ENCODE measurements around the gene ATL1.
"Not testable (repeated sequence)": the region's sequence is repeated elsewhere in the genome, so short reads cannot be mapped to it uniquely, and the experiment has no call there.

The ATL1 gene

DNA sequence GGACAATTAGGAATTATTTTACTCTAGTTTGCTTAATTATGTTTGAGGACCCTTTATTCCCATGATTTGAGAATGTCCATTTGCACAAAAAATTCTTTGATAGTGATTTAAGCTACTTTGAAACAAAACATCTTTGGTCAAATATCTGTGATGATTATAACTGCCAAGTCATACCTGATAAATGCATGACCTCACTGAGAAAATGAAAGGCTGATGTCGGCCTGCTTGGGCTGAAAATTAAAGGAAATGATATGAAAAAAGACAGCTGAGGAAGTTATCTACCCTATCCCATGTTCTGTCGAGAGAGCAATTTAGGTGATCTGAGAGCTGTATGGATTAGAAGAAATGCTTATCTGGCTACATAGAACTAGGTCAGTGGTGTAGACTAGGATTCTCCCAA lies 43.6 kb downstream of the ATL1 start:
- no peak for DNase-seq

DNA sequence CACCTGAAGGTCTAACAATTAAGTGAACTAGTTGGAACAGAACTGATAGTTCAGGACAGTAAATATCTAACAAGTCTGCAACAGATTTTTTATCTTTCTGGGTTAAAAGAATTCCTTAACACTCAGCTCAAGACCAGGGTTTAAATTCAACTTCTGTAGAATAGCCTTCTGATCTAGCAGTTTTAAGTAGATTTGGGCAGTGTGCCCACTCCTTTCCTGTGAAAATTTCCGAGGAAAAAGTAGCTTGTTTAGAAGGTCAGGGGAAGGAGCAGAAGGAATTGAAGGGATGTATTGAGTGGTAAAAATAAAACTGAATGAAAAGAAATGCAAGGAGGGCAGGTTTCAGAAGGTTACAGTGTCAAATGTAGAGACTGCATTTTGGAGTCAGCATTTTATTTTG lies 45.8 kb downstream of the ATL1 start:
- no peak for DNase-seq

DNA sequence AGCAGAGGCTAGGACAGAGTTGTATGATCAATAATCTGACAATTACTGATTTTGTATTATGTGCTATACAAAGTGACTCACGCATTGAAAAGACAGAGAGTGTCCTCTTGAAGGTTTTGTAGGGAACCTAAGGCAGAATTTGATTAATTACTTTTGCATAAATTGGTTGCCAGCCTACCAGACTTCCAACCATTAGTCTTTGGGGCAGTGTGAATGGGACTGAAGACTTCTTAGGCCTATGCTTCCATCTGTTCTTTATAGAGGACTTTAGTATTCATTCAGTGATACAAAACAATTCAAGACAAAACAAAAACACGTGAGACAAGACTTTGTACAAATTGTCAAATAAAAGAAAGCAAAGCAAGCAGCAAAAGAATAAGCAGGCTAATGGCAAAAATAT lies 46.5 kb downstream of the ATL1 start:
- DNase-seq: no peak

DNA sequence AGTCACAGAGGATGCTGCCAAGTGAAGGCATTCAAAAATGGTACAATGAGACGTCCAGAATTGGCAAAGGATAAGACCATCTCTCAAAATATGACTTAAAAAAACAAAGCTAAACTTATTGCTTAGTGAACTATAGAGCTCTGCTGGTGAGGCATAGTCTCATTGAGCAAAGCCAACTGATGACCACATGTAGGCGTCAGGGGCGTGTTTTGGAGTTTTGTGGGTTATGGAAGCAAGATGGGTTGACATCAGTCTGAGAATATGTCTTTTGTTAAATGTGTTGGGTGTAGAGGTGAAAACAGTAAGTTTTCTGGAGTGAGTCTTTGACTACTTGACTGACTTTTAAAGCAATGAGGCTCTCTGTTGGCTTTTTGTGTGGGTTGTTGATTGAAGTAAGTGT lies 47.2 kb downstream of the ATL1 start:
- DNase-seq: no peak

DNA sequence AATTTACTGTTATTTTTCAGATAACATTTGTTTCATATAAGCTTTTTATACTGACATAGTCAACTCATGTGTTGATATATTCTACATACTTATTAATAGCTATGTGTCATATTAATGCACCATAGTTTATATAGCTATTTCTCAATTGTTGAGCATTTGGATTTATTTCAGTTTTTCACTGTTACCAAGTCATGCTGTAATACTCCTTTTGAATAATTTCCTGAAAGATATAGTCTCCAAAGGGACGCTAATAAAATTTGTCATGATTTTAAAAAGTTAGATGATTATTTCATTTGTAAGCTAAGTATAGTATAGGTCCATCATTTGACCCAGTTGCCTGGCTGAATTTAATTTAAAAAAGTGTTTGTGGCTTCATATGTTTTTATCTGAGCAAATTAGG lies 47.8 kb downstream of the ATL1 start:
- DNase-seq: no peak

DNA sequence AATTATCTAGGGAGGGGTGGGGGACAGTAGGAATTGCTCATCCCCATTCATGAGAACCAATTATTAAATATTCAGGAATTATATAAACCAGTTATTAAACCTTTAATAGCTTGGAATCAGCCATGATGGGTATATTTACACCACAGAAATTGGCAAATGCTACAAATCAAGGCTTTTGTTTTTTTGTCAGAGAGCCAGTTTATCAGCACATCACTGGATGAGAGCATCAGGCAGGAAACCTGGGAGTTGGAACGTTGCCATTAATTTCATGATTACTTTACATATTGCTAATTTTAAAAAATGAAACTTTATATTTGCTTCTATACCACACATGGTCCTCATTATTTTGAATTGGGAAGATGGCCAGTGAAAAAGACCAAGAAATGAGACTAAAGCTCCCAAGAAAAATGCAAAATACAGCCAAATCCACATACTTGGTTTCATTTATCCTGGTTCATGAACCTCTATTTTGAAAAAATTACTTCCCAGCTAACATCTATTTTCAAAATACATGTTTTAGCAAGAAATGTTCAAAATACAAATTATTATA lies 48.4 kb downstream of the ATL1 start:
- DNase-seq: no peak

DNA sequence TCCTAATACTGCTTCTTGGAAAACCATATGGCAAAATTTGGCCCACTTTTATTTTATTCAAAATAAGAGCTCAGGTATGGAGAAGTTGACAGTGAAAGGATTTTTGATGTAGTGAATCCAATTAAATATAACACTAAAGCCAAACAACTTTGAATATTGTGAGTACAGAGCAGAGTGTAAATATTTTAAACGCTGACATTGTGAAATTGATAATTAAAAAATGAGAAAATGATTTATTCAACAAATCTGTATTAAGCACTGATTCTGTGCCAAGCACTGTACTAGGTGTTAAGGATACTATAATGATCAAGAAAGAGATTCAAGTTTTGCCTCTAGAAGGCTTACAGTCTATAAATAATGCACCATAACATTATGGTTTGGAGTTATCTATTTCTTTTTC lies 50.5 kb downstream of the ATL1 start:
- no peak for DNase-seq

DNA sequence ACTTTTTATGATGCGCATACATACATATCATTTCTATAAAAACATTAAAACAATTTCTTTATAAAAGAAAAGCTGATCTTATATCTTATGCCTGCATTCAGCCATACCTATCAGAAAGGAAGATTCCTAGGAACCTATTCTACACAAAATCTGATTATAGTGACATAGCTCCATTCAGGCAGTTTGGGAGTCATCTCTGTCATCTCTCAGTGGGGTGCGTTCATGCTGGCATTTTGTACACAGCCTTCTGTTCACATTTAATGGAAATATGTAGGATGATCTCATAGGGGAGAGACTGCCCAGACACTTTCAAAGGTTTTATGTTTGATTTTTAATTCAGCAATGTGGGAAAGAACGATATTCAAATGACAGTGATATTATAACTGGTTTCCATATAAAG lies 52.9 kb downstream of the ATL1 start:
- no peak for DNase-seq

DNA sequence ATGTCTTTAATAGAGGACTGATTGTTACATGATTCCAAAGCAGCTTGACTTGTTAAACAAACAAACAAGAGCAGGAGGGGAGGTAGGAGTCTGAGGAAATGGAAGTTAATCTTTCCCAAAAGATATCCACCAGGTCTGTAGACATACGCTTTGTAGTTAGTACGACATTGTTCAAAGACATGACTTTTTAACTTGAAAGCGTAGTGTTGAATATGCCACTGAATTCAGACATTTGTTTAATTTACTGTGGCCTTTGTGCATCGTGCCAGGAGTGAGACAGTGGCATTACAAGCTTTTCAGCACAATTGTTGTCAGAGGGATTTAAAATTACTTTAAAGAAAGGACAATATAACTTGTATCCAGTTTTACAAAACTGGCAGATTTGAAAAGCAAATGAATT lies 55.1 kb downstream of the ATL1 start:
- DNase-seq: no peak

DNA sequence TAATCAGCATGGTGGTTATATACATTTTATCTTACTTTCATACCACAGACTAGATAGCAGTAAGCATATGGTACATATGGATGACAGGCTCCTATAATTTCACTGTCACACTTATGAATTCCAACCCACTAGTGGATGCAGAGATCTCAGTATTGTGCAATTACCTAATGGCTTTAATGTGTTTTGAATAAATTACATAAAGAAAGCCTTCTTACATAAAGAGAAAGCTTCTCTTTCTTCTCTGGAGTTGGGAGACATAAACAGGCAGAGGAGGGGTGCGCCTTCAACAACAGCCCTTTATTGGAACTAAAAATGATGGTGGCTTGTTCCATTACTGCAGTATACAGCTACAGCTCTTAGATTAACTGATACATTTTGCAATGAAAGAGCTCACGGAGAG lies 55.6 kb downstream of the ATL1 start:
- no peak for DNase-seq

DNA sequence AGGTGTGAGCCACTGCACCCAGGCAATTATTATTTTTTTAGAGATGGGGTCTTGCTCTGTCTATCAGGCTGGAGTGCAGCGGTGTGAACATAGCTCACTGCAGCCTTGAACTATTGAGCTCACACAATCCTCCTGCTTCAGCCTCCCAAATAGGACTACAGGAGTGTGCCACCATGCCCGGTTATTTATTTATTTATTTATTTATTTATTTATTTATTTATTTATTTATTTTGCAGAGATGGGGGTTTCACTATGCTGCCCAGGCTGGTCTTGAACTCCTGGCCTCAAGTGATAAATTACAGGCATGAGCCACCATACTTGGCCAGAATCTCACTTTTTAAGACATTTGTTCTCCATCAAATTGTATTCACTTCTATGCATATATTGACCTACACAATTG lies 56.3 kb downstream of the ATL1 start:
- no peak for DNase-seq

DNA sequence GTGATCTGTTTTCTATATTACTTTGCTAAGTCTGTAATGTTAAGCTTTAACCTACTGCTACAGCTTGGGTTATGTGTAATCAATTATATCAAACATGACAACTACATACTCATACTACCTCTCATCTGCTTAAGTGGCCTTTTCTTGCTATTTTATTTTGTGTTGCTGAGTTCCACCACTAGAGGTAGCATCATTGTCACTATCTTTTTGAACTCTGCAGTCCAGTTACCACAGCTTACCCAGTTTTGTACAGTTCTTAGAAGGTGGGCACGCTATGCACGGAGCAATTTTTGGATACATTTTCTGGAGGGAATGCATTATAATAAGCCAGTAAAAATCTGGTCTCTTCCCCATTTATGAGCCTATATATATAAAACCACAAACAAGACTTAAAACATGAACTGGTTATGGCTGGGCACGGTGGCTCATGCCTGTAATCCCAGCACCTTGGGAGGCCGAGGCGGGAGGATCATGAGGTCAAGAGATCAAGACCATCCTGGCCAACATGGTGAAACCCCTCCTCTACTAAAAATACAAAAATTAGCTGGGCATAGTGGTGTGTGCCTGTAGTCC lies 59.7 kb downstream of the ATL1 start:
- no peak for DNase-seq

DNA sequence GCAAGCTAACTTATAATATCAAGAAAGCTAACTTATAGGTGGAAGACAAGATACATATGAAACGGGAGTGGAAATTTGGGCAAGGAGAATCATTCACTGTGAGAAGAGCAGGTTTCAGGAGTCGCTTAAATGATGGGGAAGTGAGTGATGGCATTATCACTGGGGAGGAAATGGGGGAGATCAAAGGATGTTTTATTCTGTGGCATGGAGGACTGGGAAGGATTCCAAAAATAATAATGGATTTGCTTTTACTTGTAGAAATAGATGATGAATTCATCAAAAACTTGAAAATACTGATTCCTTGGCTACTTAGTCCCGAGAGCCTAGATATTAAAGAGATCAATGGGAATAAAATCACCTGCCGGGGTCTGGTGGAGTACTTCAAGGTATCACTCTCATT lies 60.4 kb downstream of the ATL1 start:
- no peak for DNase-seq

DNA sequence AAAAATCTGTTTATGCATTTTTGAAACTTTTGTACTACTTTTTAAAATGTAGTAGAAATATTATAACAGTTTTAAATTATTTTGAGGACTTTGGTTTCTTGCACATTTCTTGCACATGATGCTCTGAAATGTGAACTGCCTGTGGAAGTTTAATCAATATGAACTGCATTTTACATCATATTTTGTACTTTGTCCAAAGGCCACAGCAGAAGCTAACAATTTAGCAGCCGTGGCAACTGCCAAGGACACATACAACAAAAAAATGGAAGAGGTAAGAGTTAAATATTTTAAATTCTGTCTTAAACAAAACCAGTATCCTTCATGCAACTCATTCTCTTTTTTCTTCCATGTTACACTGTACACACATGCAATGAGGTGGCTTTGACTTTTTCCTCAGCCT lies 63.0 kb downstream of the ATL1 start:
- DNase-seq: no peak

DNA sequence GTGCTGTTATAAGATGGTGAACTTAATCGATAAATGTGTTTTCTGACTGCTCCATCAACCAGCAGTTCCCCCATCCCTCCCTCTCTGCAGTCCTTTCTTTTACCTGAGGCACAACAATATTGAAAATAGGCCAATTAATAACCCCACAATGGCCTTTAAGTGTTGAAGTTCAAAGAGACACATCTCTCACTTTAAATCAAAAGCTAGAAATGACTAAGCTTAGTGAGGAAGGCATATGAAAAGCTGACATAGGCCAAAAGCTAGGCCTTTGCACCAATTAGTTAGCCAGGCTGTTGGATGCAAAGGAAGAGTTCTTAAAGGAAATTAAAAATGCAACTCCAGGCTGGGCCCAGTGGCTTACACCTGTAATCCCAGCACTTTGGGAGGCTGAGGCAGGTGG lies 64.5 kb downstream of the ATL1 start:
- no peak for DNase-seq

DNA sequence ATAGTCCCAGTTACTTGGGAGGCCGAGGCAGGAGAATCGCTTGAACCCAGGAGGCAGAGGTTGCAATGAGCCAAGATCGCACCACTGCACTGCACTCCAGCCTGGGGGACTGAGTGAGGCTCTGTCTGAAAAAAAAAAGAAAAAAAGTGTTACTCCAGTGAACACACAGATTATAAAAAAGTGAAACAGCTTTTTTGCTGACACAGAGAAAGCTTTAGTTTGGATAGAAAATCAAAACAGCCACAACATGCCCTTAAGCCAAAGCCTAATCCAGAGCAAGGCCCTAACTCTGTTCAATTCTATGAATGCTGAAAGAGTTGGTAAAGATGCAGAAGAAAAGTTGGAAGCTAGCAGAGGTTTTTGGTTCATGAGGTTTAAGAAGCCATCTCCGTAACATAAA lies 65.0 kb downstream of the ATL1 start:
- DNase-seq: not testable (repeated sequence)

DNA sequence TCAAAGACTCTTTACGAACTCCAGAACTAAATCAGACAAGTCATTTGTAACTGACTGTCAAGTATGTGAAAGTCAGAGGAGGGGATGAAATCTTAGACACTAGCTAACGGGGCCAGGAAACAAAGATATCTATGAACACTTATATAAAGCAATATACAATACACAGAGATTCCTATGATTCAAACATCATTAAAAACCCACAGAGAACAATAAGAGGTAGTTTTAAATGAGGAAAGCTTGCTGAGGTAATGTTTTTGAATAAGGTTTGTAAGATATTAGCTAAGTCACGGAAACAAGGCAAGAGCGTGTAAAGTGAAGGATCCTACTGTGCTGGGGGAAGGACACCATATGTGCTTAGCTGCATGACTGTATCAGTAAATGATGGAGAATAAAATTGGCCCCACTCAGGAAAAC lies 71.5 kb downstream of the ATL1 start:
- DNase-seq: no peak

DNA sequence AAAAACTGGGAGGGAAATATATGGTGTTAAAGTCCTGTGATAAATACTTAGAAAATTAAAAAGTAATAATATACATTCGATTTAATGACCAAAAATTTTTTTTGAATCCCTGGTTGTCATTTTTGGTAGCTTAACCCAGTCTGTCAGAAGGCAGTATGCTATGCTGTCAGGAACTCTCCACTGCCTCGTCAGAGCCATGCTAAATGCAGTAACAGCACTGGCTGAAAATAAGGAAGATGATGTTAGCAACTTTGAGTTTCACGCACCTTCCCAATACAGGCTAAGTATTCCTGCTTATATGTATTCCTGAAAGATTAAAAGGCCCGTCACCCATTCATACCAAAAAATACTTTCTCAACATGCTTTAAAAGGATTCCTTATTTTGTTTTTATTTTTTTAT lies 74.0 kb downstream of the ATL1 start:
- DNase-seq: no peak

DNA sequence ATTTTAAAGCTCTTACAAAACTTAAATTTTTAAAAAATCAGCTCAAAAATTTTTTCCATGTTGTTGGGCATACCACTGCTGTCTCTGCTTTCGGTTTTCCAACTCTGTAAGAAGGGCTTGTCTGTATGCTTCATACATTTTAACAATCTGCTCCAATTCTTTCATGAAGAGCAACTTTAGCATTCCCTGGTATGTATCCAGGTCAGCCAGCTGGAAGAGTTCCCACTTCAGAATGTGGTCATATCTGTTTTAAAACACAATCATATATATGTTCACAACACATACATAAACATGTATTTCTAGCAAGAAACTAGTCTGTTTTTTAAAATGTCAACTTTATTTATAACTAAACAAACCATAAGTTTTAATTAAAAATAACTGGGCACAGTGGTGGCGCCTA lies 75.2 kb downstream of the ATL1 start:
- DNase-seq: no peak

DNA sequence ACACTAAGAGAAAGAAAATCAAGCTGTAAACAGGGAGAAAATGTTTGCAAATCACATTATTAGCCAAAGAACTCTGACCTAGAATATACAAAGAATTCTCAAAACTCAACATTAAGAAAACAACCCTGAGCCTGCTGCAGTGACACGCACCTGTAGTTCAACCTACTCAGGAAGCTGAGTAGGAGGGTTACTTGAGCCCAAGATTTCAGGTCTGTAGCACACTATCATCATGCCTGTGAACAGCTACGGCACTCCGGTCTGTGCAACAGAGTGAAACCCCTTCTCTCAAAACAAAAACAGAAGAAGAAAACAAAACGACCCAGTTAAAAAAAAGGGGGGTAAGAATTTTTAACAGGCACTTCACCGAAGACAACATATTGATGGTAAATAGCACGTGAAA lies 87.3 kb downstream of the ATL1 start:
- DNase-seq: no peak

DNA sequence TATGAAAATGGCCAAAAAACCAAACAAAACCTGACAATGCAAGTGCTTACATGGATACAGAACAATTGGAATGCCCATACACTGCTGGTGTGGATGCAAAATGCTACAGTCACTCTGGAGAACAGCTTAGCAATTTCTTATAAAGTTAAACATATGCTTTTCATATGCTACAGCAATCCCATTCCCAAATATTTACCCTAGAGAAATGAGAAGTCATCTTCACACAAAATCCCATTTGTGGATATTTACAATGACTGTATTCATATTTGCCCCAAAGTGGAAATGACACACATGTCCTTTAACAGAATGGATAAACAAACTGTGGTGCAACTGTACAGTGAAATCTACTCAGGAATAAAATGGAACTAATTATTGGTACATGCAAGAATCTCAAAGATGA lies 87.8 kb downstream of the ATL1 start:
- DNase-seq: no peak

DNA sequence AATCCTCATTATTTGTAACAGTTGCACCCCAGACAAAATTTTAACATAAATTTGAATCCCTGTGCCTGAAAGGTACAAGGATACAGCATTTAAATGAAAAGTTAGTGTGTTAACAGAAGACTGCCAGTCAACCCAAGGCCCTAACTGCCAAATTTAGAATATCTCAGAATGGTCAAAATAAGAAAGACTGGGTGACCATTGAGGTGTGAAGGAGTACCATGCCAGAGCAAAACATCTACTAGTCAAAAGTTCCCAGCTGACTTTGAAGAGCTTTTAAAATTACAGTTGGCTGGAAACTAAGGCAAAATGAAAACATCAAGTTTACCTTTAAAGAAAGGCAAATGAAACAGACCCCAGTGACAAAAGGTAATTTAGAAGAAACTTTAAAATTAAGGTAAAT lies 89.7 kb downstream of the ATL1 start:
- no peak for DNase-seq

DNA sequence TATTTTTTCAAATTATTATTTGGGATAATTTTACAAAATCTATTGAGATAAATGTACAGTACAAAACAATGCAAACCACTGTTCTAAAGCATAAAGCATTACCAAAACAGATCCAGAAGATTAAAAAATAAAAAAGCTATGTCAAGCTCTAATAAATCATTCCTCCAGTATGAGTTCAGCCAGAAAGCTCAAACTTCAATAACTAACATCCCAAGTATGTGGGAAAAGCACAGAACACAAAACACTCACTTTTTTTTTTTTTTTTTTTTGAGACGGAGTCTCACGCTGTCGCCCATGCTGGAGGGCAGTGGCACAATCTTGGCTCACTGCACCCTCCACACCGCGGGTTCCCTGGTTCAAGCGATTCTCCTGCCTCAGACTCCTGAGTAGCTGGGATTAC lies 96.8 kb downstream of the ATL1 start:
- DNase-seq: no peak

DNA sequence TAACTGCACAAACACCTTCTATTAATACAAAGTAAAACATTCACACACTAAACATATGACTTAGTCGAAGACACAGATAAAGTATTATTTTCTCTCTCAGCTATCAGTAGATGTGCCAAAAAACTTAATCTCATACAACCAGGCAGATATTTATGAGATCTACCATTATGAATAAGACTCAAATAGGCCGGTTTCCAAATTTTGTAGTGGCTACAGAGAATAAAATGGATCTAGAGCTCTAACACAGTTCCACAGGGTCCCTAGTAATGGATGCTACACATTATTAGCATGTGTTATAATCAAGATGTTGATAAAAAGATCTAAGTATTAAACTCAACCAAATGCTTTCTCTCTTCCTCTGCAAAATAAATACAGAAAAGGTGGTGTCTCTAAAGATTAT lies 97.8 kb downstream of the ATL1 start:
- DNase-seq: no peak

DNA sequence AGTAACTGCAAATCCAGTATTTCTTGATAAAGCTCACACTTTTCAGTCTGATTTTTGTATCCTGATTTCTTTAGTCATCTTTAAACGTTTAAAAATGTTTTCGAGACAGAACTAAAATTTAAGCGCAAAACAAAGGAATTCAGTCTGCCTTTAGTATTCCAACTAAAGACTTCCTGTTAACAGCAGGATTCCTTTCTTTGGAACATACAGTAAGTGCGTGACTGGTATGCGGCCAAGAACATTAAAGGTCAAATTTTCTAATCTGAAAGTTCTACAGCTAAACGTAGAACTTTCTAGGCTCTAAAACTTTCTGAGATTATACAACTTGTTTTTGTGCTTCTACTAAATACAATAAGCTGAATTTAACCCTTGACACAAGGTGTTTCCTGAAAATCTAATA lies 98.3 kb downstream of the ATL1 start:
- no peak for DNase-seq
